Chondrocyte (in vitro differentiated cells): ENCODE data around the gene CIITA. TPM values are rescaled to one million over a fixed set of nuclear protein-coding genes. Genes with fewer than 3 reads are reported as not detected.
"Not testable (repeated sequence)": the region's sequence is repeated elsewhere in the genome, so short reads cannot be mapped to it uniquely, and the experiment has no call there.

Experiments
- DNase-seq: peaks from one replicate; pipeline ENCODE4 v3.0.0; 2021; ENCODE audit warnings: mixed read lengths, low spot score
- H3K27ac Mint-ChIP-seq: one replicate; pipeline ENCODE4 v1.8.0; 2021; ENCODE audit warnings: mild to moderate bottlenecking, moderate library complexity, mixed read lengths; ENCODE audit not compliant: unreplicated experiment
- H3K27me3 Mint-ChIP-seq: 2 replicates; pipeline ENCODE4 v1.8.0; 2021; ENCODE audit warnings: low read depth, mixed read lengths
- H3K36me3 Mint-ChIP-seq: 2 replicates; pipeline ENCODE4 v1.8.0; 2021; ENCODE audit warnings: low read depth, mixed read lengths
- H3K4me1 Mint-ChIP-seq: 2 replicates; pipeline ENCODE4 v1.8.0; 2021; ENCODE audit warnings: low read depth, mild to moderate bottlenecking, mixed read lengths
- H3K4me3 Mint-ChIP-seq: one replicate; pipeline ENCODE4 v1.8.0; 2021; ENCODE audit warnings: mild to moderate bottlenecking, moderate library complexity, mixed read lengths; ENCODE audit not compliant: unreplicated experiment
- H3K9me3 Mint-ChIP-seq: 2 replicates; pipeline ENCODE4 v1.8.0; 2021; ENCODE audit warnings: low read depth, mixed read lengths
- CTCF ChIP-seq: fragments of 200-600 bp; sonication (generic); IDR thresholded peaks from 2 replicates; pipeline ENCODE4 v1.5.0; 2021; ENCODE audit warnings: antibody characterized with exemption, mild to moderate bottlenecking, moderate library complexity
- total RNA-seq: library from RNA; stranded (reverse); gene quantifications from 3 replicates; pipeline ENCODE4 v1.2.1, GENCODE V29; 2021

Gene CIITA
- total RNA-seq, 1 donor from 2014 or later, result not detected

- Mint-ChIP-seq H3K4me1 (peaks cover 66% of the 10 kb centered on the region), H3K4me3 (no peak overlapping the region), H3K9me3 (no peaks in the 10 kb centered on the region), H3K36me3 (peaks cover 5% of the 10 kb centered on the region), H3K27me3 (no peaks in the 10 kb centered on the region), H3K27ac (no peak overlapping the region)
- DNase-seq, result no peak
- TF ChIP-seq CTCF, result no peak
Observed at GRCh38 chr16:10938796-10939648, 62.0 kb downstream of the CIITA start.

GRCh38 chr16:10939649-10940234, 62.7 kb downstream of the CIITA start:
- Mint-ChIP-seq H3K4me3 (peak overlapping the region; percentile 94), H3K36me3 (peaks cover 5% of the 10 kb centered on the region)

GRCh38 chr16:10940501-10941079, 63.6 kb downstream of the CIITA start:
- H3K27ac Mint-ChIP-seq, result peak overlapping the region; percentile 66
- peaks cover 75% of the 10 kb centered on the region for H3K4me1 Mint-ChIP-seq
- peaks cover 5% of the 10 kb centered on the region for H3K36me3 Mint-ChIP-seq
- H3K9me3 Mint-ChIP-seq, result no peaks in the 10 kb centered on the region
- no peak for TF ChIP-seq CTCF
- H3K27me3 Mint-ChIP-seq, result no peaks in the 10 kb centered on the region
- peak overlapping the region; percentile 94 for H3K4me3 Mint-ChIP-seq
- no peak for DNase-seq

More at GRCh38 chr16:10939649-10940234, 62.7 kb downstream of the CIITA start:
- no peak for TF ChIP-seq CTCF
- no peaks in the 10 kb centered on the region for H3K27me3 Mint-ChIP-seq
- peaks cover 68% of the 10 kb centered on the region for H3K4me1 Mint-ChIP-seq
- DNase-seq, result no peak
- no peaks in the 10 kb centered on the region for H3K9me3 Mint-ChIP-seq
- peak overlapping the region; percentile 0 for H3K27ac Mint-ChIP-seq

- Mint-ChIP-seq H3K27ac (peak overlapping the region; percentile 32), H3K27me3 (no peaks in the 10 kb centered on the region), H3K4me3 (peak overlapping the region; percentile 94), H3K9me3 (no peaks in the 10 kb centered on the region), H3K4me1 (peaks cover 75% of the 10 kb centered on the region), H3K36me3 (peaks cover 5% of the 10 kb centered on the region)
- DNase-seq, result no peak
- TF ChIP-seq CTCF, result no peak
Observed at GRCh38 chr16:10941127-10941933, 64.3 kb downstream of the CIITA start.

GRCh38 chr16:10941935-10942351, 64.9 kb downstream of the CIITA start:
- DNase-seq, H3K9me3 Mint-ChIP-seq, H3K36me3 Mint-ChIP-seq, H3K27me3 Mint-ChIP-seq, H3K27ac Mint-ChIP-seq: not testable (repeated sequence)
- peak overlapping the region; percentile 94 for H3K4me3 Mint-ChIP-seq
- peaks cover 76% of the 10 kb centered on the region for H3K4me1 Mint-ChIP-seq
